ENCODE data around the gene GNG2. TPM values are rescaled to one million over a fixed set of nuclear protein-coding genes. Genes with fewer than 3 reads are reported as not detected.

The GNG2 gene
- total and polyA plus RNA-seq, 2 of the 8 experiments (the other 6 are each of a cell fraction or from before 2014, with no cell fraction given), result 8.2 to 17.9 TPM

DNA sequence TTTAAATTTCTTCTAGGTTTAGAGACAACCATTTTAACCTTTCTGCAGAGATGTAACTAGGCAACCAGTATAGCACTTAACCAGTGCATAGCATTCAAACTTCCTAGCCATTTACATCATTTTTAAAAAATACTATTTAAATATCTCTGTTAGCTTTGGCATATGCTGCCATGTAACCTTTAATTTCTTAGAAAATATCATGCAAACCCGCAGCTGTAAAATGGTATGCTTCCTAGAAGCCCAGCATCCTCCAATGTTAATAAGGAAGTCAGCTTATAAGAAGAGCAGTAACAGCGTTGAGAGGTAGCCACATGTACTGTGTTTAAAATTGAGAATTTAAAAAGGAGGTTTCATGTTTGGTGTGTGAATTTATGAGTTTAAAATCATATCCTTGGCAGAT is 22.8 kb downstream of the GNG2 start:
- 87% methylated on average over 2 of the region's 2 CpGs; no CpG with 5 or more reads in 1 of the 2 experiments for WGBS, 2 experiments (ENCODE audit: extremely low coverage in 1 of 2, insufficient coverage in 1 of 2, insufficient read length in 1 of 2, insufficient replicate concordance in 2 of 2, low coverage in 1 of 2, low lambda C conversion rate in 2 of 2, missing lambda C conversion rate in 1 of 2)
- H3K4ac ChIP-seq (replicated peaks; ENCODE audit: insufficient read length, low read depth, low read length), result no peak overlapping the region
- no peaks in the 10 kb centered on the region for H3K23me2 ChIP-seq (ENCODE audit: low read depth, low read length)
- no peak overlapping the region for H2BK120ac ChIP-seq (replicated peaks; ENCODE audit: low read depth, low read length)
- H3K79me1 ChIP-seq (ENCODE audit: low read depth, low read length), result no peaks in the 10 kb centered on the region
- no peak overlapping the region for H4K91ac ChIP-seq (replicated peaks; ENCODE audit: insufficient read length, low read length)
- no peak overlapping the region for H4K8ac ChIP-seq (ENCODE audit: extremely low read depth, insufficient read depth, low read length)
- no peak overlapping the region for H2AFZ ChIP-seq (ENCODE audit: low read length)
- ChIA-PET POLR2A (ENCODE audit: partially characterized antibody) (no interaction called here), CTCF (ENCODE audit: partially characterized antibody) (interaction anchor here (1.0 to 1.7 kb wide), 2 partner anchors 96 to 130 kb away, joined by 3 to 5 read pairs; no protein-coding TSS in a partner anchor)
- H3K9me3 ChIP-seq (ENCODE audit: insufficient read depth in 2 of 2, low read depth in 1 of 2, low read length in 1 of 2), result no peaks in the 10 kb centered on the region
- no peak overlapping the region for H3K4me2 ChIP-seq (ENCODE audit: insufficient read depth in 1 of 2, low read depth in 2 of 2, low read length in 2 of 2)
- H4K20me1 ChIP-seq (replicated peaks in 1 of 2; ENCODE audit: control insufficient read depth in 1 of 2, insufficient read depth in 2 of 2, low read length in 2 of 2), result no peaks in the 10 kb centered on the region
- no peak overlapping the region for H3K14ac ChIP-seq (ENCODE audit: insufficient read length)
- no peak overlapping the region for H4K5ac ChIP-seq (ENCODE audit: insufficient read length, low read depth, low read length)
- H3K18ac ChIP-seq (ENCODE audit: extremely low read depth, low read length), result no peak overlapping the region
- no peaks in the 10 kb centered on the region for H3K36me3 ChIP-seq (ENCODE audit: control insufficient read depth in 2 of 4, insufficient read depth in 4 of 4, low read length in 3 of 4)
- H3K23ac ChIP-seq (ENCODE audit: insufficient read length), result no peak overlapping the region
- H3K27ac ChIP-seq (ENCODE audit: low read depth, low read length), result no peak overlapping the region
- no peak for DNase-seq (ENCODE audit: low read depth in 1 of 2, low spot score in 2 of 2)
- H3K79me2 ChIP-seq (ENCODE audit: control insufficient read depth in 1 of 2, insufficient read depth in 2 of 2, low read length in 2 of 2), result no peaks in the 10 kb centered on the region
- no peak overlapping the region for H3K9ac ChIP-seq (replicated peaks in 1 of 4; ENCODE audit: extremely low read depth in 1 of 4, low read depth in 3 of 4, low read length in 3 of 4)
- H2BK20ac ChIP-seq (ENCODE audit: low read length), result no peak overlapping the region
- H2AK5ac ChIP-seq (ENCODE audit: low read depth, low read length), result no peak overlapping the region
- no peak overlapping the region for H3K4me3 ChIP-seq (ENCODE audit: extremely low read depth in 1 of 4, insufficient read depth in 2 of 4, low read depth in 3 of 4, low read length in 4 of 4)
- H3K27me3 ChIP-seq (replicated peaks in 1 of 4; ENCODE audit: control insufficient read depth in 3 of 4, extremely low read depth in 1 of 4, insufficient read depth in 3 of 4, low read length in 3 of 4), result no peaks in the 10 kb centered on the region
- no peak overlapping the region for H2BK5ac ChIP-seq (ENCODE audit: low read depth, low read length)
- H3K4me1 ChIP-seq (replicated peaks in 1 of 4; ENCODE audit: control insufficient read depth in 3 of 4, insufficient read depth in 4 of 4, low read length in 3 of 4), result no peaks in the 10 kb centered on the region
- H3K56ac ChIP-seq (replicated peaks; ENCODE audit: insufficient read length, low read depth, low read length), result no peak overlapping the region
- no peak overlapping the region for H2BK12ac ChIP-seq (ENCODE audit: low read depth, low read length)
- H2BK15ac ChIP-seq (ENCODE audit: low read length), result no peak overlapping the region
- FAIRE-seq, result no peak
- TF ChIP-seq SAP30 (IDR thresholded peaks at IDR 0.05; ENCODE audit: insufficient read depth, insufficient replicate concordance, low read length), result no peak
- TF ChIP-seq TAF7 (optimal IDR thresholded peaks at IDR 0.05; ENCODE audit: borderline replicate concordance, low read depth, low read length), result no peak
- no peak for TF ChIP-seq SIN3A (conservative IDR thresholded peaks at IDR 0.05 in 1 of 2, IDR thresholded peaks at IDR 0.05 in 1 of 2; ENCODE audit: low read depth in 1 of 2, low read length in 2 of 2)
- TF ChIP-seq SRF (IDR thresholded peaks at IDR 0.05; ENCODE audit: low read depth, low read length), result no peak
- TF ChIP-seq SP2 (IDR thresholded peaks at IDR 0.05; ENCODE audit: low read length), result no peak
- no peak for TF ChIP-seq NRF1 (IDR thresholded peaks at IDR 0.05; ENCODE audit: low read depth, low read length)
- no peak for TF ChIP-seq CREB1 (IDR thresholded peaks at IDR 0.05)
- no peak for TF ChIP-seq RNF2 (IDR thresholded peaks at IDR 0.05; ENCODE audit: borderline replicate concordance, low read depth, low read length, missing control alignments, poor library complexity, severe bottlenecking)
- TF ChIP-seq EZH2 (IDR thresholded peaks at IDR 0.05; ENCODE audit: low read depth, low read length, severe bottlenecking), result no peak
- TF ChIP-seq RFX5 (IDR thresholded peaks at IDR 0.05; ENCODE audit: borderline replicate concordance, low read depth, low read length), result no peak
- no peak for TF ChIP-seq CEBPB (IDR thresholded peaks at IDR 0.05; ENCODE audit: low read depth, low read length)
